IPS DF 6.9 (cell line): ENCODE data around the gene ARHGDIG.

Source experiments
- DNase-seq: peaks from one replicate; pipeline ENCODE4 v3.0.0-alpha.2; 2013; ENCODE audit warnings: low read depth, low spot score
- H3K27ac ChIP-seq: one replicate; pipeline ENCODE4 v1.5.1; 2013; ENCODE audit warnings: low read length, control low read depth
- H3K27me3 ChIP-seq: 2 replicates; pipeline ENCODE4 v1.6.1; 2013; ENCODE audit warnings: mild to moderate bottlenecking, low read length; ENCODE audit not compliant: control insufficient read depth, insufficient read depth
- H3K36me3 ChIP-seq: 2 replicates; pipeline ENCODE4 v1.6.1; 2013; ENCODE audit warnings: low read length; ENCODE audit not compliant: control insufficient read depth, insufficient read depth
- H3K4me1 ChIP-seq: 2 replicates; pipeline ENCODE4 v1.6.1; 2013; ENCODE audit warnings: low read length; ENCODE audit not compliant: control insufficient read depth, insufficient read depth
- H3K4me3 ChIP-seq: 2 replicates; pipeline ENCODE4 v1.5.1; 2013; ENCODE audit warnings: mild to moderate bottlenecking, low read length
- H3K9me3 ChIP-seq: 2 replicates; pipeline ENCODE4 v1.6.1; 2013; ENCODE audit warnings: low read length, inconsistent platforms; ENCODE audit not compliant: control insufficient read depth, insufficient read depth
- WGBS: extraction: QIAGEN DNeasy Blood & Tissue Kit; methylation state at CpG from one replicate; pipeline ENCODE4 v1.1.7; 2013; ENCODE audit warnings: mixed read lengths, missing lambda C conversion rate; ENCODE audit not compliant: insufficient read length, insufficient coverage; 5-methylcytosine and 5-hydroxymethylcytosine counted together

Gene ARHGDIG

GRCh38 chr16:270381-271255 lies 9.8 kb upstream of the ARHGDIG start:
- Histone ChIP-seq H3K9me3 (no peaks in the 10 kb centered on the region), H3K4me1 (no peaks in the 10 kb centered on the region; the same call in none of the 2 replicates), H3K36me3 (no peaks in the 10 kb centered on the region), H3K27ac (no peak overlapping the region), H3K4me3 (no peak overlapping the region), H3K27me3 (peaks cover 3% of the 10 kb centered on the region; the same call in 1 of the 2 replicates)
- DNase-seq, result no peak
- no CpG with 5 or more reads among the region's 34 CpGs for WGBS

DNA sequence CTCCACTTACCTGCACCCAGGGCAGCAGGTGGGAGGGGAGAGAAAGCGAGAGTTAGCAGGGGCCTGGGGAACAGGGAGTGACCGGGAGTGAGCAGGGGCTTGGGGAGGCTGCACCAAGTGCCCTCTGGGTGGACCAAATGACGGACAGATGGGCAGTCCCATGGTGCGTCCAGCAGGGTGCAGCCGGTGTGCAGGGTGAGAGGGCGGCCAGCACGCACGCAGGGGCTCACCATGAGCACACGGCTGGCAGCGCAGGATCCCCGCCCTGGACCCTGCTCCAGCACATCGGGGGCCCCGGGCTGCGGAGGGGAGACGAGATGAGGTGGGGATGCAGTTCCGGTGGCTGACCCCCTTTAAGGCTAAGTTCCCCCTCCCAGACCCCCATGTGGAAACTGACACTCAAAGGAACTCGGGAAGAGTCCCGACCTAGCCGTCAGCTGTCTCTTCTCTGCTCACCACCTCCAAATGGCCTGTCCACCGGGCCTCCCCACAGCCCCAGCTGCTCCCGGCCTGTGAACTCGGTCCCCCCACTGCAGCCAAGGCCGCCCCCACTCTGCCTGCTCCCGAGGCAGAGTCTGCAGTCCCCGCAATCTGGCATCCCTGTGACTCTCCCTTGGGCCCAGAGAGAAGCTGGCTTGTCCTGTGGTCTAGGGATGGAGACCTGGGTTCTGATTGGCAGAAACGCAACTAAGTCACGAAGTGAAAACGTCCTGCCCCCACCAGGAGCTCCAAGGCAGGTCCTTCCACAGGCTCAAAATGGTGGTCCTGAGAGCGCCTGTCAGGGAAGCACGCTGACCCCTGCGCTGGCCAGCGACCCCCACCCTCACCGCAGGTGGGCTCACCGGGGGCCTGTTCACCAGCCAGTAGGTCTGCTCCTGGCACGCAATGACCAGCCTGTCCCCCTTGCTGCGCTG lies 7.5 kb upstream of the ARHGDIG start:
- Histone ChIP-seq H3K4me1 (no peaks in the 10 kb centered on the region; the same call in 1 of the 2 replicates), H3K36me3 (no peaks in the 10 kb centered on the region), H3K27me3 (peaks cover 10% of the 10 kb centered on the region; the same call in 1 of the 2 replicates), H3K27ac (no peak overlapping the region), H3K4me3 (no peak overlapping the region), H3K9me3 (no peaks in the 10 kb centered on the region)
- no CpG with 5 or more reads among the region's 36 CpGs for WGBS
- DNase-seq, result no peak

GRCh38 chr16:273547-274421 lies 6.6 kb upstream of the ARHGDIG start:
- Histone ChIP-seq H3K4me1 (no peaks in the 10 kb centered on the region; the same call in 1 of the 2 replicates), H3K9me3 (no peaks in the 10 kb centered on the region), H3K4me3 (no peak overlapping the region), H3K27ac (no peak overlapping the region), H3K27me3 (peaks cover 10% of the 10 kb centered on the region; the same call in 1 of the 2 replicates), H3K36me3 (no peaks in the 10 kb centered on the region)
- WGBS, result no CpG with 5 or more reads among the region's 30 CpGs
- DNase-seq, result no peak

GRCh38 chr16:275041-275641 lies 5.2 kb upstream of the ARHGDIG start:
- Histone ChIP-seq H3K27me3 (peaks cover 12% of the 10 kb centered on the region; the same call in 1 of the 2 replicates), H3K27ac (no peak overlapping the region), H3K4me3 (peak overlapping the region; percentile 41; the same call in 1 of the 2 replicates), H3K36me3 (no peaks in the 10 kb centered on the region), H3K4me1 (no peaks in the 10 kb centered on the region; the same call in 1 of the 2 replicates), H3K9me3 (no peaks in the 10 kb centered on the region)
- DNase-seq, result no peak
- no CpG with 5 or more reads among the region's 58 CpGs for WGBS

DNA sequence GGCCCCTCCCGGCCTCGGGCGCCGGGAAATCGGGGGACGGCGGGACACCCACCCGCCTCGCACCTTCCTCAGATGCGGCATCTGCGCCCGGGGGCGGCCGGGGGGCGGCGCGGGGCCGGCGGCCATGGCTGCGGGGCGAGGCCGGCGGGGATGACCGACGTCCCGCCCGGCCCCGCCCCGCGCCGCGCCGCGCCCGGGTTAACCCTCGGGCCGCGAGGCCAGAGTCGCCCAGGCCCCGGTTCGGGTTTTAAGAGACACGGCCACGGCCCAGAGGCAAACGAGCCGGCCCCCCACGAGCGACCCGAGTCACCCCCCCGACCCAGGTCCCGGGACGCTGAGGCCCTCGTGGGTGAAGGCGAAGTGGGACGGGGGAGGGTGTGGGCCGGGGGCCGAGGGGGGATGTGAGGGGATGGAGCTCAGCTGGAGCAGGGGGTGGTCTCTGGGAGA lies 4.6 kb upstream of the ARHGDIG start, which contains the start of gene RGS11:
Gene RGS11 (minus strand): TSS at position 159 of the 447 bp plus-strand sequence. CDS start 33 bp downstream, at position 126.
- Histone ChIP-seq H3K36me3 (no peaks in the 10 kb centered on the region), H3K27me3 (peaks cover 12% of the 10 kb centered on the region; the same call in 1 of the 2 replicates), H3K4me3 (peak within 1 kb of the TSS; percentile 41; the same call in 1 of the 2 replicates), H3K9me3 (no peaks in the 10 kb centered on the region), H3K27ac (no peak within 1 kb of the TSS), H3K4me1 (no peaks in the 10 kb centered on the region; the same call in 1 of the 2 replicates)
- DNase-seq, result no peak
- WGBS, result no CpG with 5 or more reads among the region's 56 CpGs

DNA sequence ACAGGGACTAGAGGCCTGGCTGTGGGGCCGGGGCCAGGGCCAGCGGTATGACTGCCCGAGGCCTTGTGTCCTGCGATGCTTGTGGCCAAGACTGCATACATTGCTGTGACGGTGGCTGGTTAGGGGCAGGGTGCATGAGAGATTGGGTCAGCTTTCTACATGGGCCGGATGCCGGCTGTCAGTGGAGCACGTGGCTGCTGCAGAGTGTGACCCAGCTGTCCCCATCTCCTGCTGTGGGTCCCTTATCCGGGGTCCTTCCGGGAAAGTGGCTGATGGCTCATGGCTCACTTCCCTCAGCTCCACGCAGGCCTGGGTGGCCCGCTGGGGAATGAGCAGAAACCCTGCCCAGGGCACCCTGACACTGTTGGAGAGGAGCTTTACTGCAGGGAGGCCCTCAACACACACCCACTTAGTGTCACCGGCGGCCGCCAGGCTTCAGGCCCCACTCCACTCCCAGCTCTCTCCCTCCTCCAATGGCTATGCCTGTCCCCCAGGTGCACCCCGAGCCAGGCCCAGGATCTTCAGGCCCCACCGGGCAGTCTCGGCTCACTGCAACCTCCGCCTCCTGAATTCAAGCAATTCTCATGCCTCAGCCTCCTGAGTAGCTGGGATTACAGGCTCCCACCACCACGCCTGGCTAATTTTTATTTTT lies 3.8 kb upstream of the ARHGDIG start:
- WGBS, result no CpG with 5 or more reads among the region's 20 CpGs
- H3K4me3 ChIP-seq, result no peak overlapping the region
- H3K27ac ChIP-seq, result no peak overlapping the region
- H3K36me3 ChIP-seq, result no peaks in the 10 kb centered on the region
- DNase-seq, result no peak
- H3K9me3 ChIP-seq, result no peaks in the 10 kb centered on the region
- H3K27me3 ChIP-seq, result peaks cover 18% of the 10 kb centered on the region; the same call in 1 of the 2 replicates
- H3K4me1 ChIP-seq, result no peaks in the 10 kb centered on the region; the same call in 1 of the 2 replicates

DNA sequence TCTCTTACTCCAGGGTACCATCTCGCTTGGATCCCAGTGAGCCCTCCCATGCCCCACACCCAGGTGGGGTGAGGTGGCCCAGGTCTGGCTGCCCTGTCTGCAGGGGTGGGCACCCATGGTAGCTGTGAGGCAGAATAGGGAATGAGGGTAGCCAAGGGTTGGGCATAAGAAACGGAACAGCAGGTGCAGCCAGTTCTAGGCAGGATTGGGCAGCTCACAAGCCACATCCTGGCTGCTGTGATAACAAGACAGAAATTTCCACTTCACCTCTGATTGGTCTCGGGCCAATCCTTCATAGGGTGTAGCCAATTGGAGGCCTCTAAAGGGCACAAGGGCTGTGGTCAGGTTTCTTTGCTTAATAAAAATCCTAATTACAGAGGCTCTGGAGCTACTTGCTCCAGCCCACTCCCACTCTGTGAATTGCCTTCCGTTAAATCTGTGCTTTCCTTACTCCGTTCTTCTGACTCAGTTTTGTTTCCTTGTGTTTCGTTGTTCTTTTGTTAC lies 1.5 kb upstream of the ARHGDIG start:
- no peaks in the 10 kb centered on the region for H3K36me3 ChIP-seq
- WGBS, result no CpG with 5 or more reads among the region's 6 CpGs
- H3K9me3 ChIP-seq, result no peaks in the 10 kb centered on the region
- peaks cover 18% of the 10 kb centered on the region; the same call in 1 of the 2 replicates for H3K27me3 ChIP-seq
- no peak overlapping the region for H3K4me3 ChIP-seq
- H3K27ac ChIP-seq, result no peak overlapping the region
- no peak for DNase-seq
- no peaks in the 10 kb centered on the region; the same call in 1 of the 2 replicates for H3K4me1 ChIP-seq

DNA sequence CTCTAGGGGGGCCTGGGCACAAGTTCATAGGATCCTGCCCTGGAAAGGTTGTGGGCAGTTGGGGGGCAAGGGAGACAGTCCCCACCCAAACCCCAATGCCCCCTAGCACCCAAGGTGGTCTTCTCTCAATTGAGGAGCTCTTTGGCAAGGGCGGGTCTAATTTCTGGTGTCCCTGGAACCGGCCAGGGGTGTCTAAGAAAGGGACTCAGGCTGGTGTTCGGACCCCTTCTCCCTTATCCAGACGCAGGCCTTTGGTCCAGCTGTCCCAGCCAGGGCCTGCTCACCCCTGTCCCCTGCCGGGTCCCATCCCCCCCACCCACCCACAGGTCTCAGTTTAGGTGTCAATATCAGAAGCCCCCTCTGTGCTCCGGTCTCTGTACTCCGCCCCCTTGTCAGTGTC lies 860 bp upstream of the ARHGDIG start:
- WGBS, result no CpG with 5 or more reads among the region's 7 CpGs
- no peak overlapping the region for H3K4me3 ChIP-seq

More for the DNA sequence above, 860 bp upstream of the ARHGDIG start:
- H3K36me3 ChIP-seq, result no peaks in the 10 kb centered on the region; the same call in 1 of the 2 replicates
- no peaks in the 10 kb centered on the region for H3K9me3 ChIP-seq
- peaks cover 18% of the 10 kb centered on the region; the same call in 1 of the 2 replicates for H3K27me3 ChIP-seq
- H3K4me1 ChIP-seq, result no peaks in the 10 kb centered on the region; the same call in 1 of the 2 replicates
- H3K27ac ChIP-seq, result no peak overlapping the region
- no peak for DNase-seq
